ENCODE data around the gene FYB1. TPM values are rescaled to one million over a fixed set of nuclear protein-coding genes. Genes with fewer than 3 reads are reported as not detected.

Gene FYB1
- total RNA-seq, 1 donor from 2014 or later = 0.31 TPM

DNA sequence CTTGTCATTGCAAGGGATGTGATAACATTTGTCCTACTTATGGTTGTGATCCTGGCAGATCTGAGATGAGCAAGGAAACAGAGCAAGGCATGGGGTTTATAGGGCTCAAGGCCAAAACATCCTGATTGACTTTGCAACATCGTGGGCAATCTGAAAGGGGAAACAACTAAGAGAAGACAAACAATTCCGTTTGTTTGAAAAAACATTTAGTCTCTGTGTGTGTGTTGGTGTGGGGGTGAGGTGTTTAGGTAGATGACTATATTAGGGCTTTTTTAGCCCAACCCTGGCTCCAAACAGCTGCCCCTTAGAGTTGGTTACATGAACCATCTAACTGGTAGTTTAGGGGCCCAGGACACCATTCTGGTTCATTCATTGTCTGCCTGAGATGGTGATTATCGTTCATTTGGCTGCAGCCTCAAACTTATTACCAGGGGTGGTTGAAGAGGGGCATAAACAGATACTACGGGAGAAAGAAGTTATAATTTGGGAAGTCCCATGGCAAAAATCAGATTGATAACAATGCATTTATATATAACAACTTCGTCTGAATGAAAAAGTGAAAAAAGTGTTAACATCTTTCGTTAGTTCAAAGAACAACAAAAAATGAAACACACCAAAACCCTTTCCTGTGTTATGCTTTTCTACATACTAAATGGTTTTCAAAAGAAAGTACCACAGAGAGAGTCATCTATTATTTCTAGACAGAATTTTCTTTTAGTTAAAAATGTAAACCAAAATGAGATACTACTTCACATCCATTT is 5.7 kb downstream of the FYB1 start:
- Mint-ChIP-seq H3K27ac (ENCODE audit: unreplicated experiment) (no peak overlapping the region), H3K9me3 (ENCODE audit: unreplicated experiment) (no peaks in the 10 kb centered on the region), H3K4me1 (ENCODE audit: unreplicated experiment) (peaks cover 5% of the 10 kb centered on the region), H3K4me3 (ENCODE audit: unreplicated experiment) (no peak overlapping the region), H3K27me3 (ENCODE audit: unreplicated experiment) (peaks cover 2% of the 10 kb centered on the region), H3K36me3 (ENCODE audit: low read depth, unreplicated experiment) (no peaks in the 10 kb centered on the region)
- no peak for DNase-seq (ENCODE audit: low spot score)
- TF ChIP-seq, protein P1, sequence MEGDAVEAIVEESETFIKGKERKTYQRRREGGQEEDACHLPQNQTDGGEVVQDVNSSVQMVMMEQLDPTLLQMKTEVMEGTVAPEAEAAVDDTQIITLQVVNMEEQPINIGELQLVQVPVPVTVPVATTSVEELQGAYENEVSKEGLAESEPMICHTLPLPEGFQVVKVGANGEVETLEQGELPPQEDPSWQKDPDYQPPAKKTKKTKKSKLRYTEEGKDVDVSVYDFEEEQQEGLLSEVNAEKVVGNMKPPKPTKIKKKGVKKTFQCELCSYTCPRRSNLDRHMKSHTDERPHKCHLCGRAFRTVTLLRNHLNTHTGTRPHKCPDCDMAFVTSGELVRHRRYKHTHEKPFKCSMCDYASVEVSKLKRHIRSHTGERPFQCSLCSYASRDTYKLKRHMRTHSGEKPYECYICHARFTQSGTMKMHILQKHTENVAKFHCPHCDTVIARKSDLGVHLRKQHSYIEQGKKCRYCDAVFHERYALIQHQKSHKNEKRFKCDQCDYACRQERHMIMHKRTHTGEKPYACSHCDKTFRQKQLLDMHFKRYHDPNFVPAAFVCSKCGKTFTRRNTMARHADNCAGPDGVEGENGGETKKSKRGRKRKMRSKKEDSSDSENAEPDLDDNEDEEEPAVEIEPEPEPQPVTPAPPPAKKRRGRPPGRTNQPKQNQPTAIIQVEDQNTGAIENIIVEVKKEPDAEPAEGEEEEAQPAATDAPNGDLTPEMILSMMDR (IDR thresholded peaks at IDR 0.05; ENCODE audit: unreplicated experiment) = no peak

DNA sequence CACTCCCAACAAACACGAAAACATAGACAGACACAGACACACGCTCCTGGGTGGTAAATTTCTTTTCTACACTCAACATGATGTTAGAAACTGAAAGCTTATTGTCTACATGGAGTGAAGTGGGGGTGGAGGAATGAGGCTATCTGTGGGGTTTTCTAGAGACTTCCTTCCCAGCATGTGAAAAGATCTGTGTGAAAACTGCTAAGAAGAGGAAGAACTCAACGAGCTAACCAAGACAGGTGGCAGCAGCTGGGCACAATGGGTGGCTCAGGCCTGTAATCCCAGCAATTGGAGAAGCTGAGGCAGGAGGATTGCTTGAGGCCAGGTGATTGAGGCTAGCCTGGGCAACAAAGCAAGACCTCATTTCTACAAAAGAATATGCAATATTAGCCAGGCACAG is 7.6 kb downstream of the FYB1 start:
- H3K27me3 Mint-ChIP-seq (ENCODE audit: unreplicated experiment) = peaks cover 2% of the 10 kb centered on the region
- H3K9me3 Mint-ChIP-seq (ENCODE audit: unreplicated experiment) = no peaks in the 10 kb centered on the region
- DNase-seq (ENCODE audit: low spot score) = no peak
- no peaks in the 10 kb centered on the region for H3K36me3 Mint-ChIP-seq (ENCODE audit: low read depth, unreplicated experiment)
- H3K4me1 Mint-ChIP-seq (ENCODE audit: unreplicated experiment) = peaks cover 5% of the 10 kb centered on the region
- no peak overlapping the region for H3K27ac Mint-ChIP-seq (ENCODE audit: unreplicated experiment)
- TF ChIP-seq, protein P1 (IDR thresholded peaks at IDR 0.05; ENCODE audit: unreplicated experiment) = no peak
- H3K4me3 Mint-ChIP-seq (ENCODE audit: unreplicated experiment) = no peak overlapping the region

DNA sequence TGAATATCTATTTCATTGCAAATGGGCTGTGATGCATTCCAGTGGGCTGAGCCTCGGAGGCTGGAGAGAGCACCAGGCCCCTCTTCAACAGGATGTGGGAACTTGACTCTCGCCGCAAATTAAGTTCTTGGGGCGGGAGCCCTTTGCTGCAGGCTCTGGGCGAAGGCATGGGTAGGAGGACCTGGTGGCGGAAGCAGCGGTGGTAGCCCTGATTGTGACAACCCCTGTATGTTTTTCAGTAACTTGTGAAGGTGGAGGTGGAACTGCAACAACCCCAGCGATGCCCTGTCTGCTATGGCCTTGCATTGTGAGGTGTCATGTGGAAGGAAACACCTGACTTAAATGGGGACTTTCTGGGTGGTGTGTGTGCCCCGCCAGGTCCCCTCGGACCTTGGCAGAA is 9.4 kb downstream of the FYB1 start:
- no peaks in the 10 kb centered on the region for H3K36me3 Mint-ChIP-seq (ENCODE audit: low read depth, unreplicated experiment)
- H3K27ac Mint-ChIP-seq (ENCODE audit: unreplicated experiment) = no peak overlapping the region
- H3K4me1 Mint-ChIP-seq (ENCODE audit: unreplicated experiment) = peaks cover 6% of the 10 kb centered on the region
- no peaks in the 10 kb centered on the region for H3K27me3 Mint-ChIP-seq (ENCODE audit: unreplicated experiment)
- H3K4me3 Mint-ChIP-seq (ENCODE audit: unreplicated experiment) = no peak overlapping the region
- DNase-seq (ENCODE audit: low spot score) = no peak
- no peaks in the 10 kb centered on the region for H3K9me3 Mint-ChIP-seq (ENCODE audit: unreplicated experiment)
- TF ChIP-seq, protein P1 (IDR thresholded peaks at IDR 0.05; ENCODE audit: unreplicated experiment) = no peak

DNA sequence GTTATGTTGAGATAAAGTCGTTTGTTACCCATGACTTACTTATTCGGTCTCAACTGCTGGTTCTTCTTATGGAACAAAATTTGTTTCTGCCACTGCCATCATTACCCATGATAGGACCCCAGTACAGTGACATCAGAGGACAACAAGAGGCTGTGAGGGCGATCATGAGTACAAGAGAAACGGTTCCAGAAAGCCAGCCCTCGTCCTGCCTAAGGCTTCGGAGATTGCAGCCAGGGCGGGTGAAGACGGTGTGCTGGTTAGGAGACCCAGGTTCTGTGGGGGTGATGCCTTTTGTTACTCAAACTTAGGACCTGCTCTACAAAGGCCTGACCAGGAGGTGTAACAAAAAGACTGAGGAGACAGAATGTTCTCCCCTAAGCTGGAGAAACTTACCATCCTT is 10.9 kb downstream of the FYB1 start:
- Mint-ChIP-seq H3K4me1 (ENCODE audit: unreplicated experiment) (peaks cover 7% of the 10 kb centered on the region), H3K27me3 (ENCODE audit: unreplicated experiment) (peaks cover 2% of the 10 kb centered on the region), H3K27ac (ENCODE audit: unreplicated experiment) (no peak overlapping the region), H3K9me3 (ENCODE audit: unreplicated experiment) (no peaks in the 10 kb centered on the region), H3K4me3 (ENCODE audit: unreplicated experiment) (no peak overlapping the region), H3K36me3 (ENCODE audit: low read depth, unreplicated experiment) (no peaks in the 10 kb centered on the region)
- DNase-seq (ENCODE audit: low spot score) = no peak
- TF ChIP-seq, protein P1 (IDR thresholded peaks at IDR 0.05; ENCODE audit: unreplicated experiment) = no peak

DNA sequence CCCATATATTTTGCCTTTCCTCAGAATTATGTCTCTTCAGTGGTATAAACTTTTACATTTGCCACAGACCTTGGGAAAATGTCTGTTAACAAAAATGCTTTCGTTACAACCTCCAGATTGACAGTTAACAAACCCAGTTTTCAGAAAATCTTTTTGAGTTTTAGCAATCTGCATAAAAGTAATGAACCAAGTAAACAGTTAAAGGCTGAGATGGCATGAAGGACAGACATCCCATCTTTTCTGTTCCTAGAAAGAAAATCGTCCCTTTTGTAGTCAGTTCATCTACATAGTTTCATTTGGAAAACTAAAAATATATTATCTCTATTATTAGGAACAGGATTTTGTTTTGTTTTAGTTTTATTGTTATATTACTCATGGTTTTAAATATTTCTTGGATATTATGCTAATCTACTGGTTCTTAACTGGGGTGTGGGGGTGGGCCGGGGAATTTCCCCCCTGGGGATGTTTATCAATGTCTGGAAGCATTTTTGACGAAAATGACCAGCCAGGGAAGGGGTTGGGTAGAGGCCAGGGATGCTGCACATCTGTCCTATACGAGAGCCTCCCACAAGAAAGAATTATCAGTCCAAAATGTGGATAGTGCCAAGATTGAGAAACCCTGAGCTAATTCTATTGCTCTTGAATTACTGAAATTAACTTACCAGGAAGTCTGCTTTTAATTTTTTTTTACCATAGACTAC is 11.9 kb downstream of the FYB1 start:
- H3K36me3 Mint-ChIP-seq (ENCODE audit: low read depth, unreplicated experiment) = no peaks in the 10 kb centered on the region
- no peak for DNase-seq (ENCODE audit: low spot score)
- H3K27me3 Mint-ChIP-seq (ENCODE audit: unreplicated experiment) = peaks cover 2% of the 10 kb centered on the region
- H3K9me3 Mint-ChIP-seq (ENCODE audit: unreplicated experiment) = no peaks in the 10 kb centered on the region
- no peak overlapping the region for H3K4me3 Mint-ChIP-seq (ENCODE audit: unreplicated experiment)
- TF ChIP-seq, protein P1 (IDR thresholded peaks at IDR 0.05; ENCODE audit: unreplicated experiment) = no peak
- peaks cover 4% of the 10 kb centered on the region for H3K4me1 Mint-ChIP-seq (ENCODE audit: unreplicated experiment)
- no peak overlapping the region for H3K27ac Mint-ChIP-seq (ENCODE audit: unreplicated experiment)
